ENCODE measurements around the gene AJM1.

GRCh38 chr9:136850866-136851775, 8.8 kb downstream of the AJM1 start:
- TF ChIP-seq, protein P1, sequence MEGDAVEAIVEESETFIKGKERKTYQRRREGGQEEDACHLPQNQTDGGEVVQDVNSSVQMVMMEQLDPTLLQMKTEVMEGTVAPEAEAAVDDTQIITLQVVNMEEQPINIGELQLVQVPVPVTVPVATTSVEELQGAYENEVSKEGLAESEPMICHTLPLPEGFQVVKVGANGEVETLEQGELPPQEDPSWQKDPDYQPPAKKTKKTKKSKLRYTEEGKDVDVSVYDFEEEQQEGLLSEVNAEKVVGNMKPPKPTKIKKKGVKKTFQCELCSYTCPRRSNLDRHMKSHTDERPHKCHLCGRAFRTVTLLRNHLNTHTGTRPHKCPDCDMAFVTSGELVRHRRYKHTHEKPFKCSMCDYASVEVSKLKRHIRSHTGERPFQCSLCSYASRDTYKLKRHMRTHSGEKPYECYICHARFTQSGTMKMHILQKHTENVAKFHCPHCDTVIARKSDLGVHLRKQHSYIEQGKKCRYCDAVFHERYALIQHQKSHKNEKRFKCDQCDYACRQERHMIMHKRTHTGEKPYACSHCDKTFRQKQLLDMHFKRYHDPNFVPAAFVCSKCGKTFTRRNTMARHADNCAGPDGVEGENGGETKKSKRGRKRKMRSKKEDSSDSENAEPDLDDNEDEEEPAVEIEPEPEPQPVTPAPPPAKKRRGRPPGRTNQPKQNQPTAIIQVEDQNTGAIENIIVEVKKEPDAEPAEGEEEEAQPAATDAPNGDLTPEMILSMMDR (IDR thresholded peaks at IDR 0.05), result no peak
- no peak for TF ChIP-seq POLR2A (IDR thresholded peaks at IDR 0.05)

All from prostate gland (tissue), 2 donors.